Midbrain (tissue), 1 donor: ENCODE data around the gene SLCO1B1.
"Not testable (repeated sequence)": the region's sequence is repeated elsewhere in the genome, so short reads cannot be mapped to it uniquely, and the experiment has no call there.

ENCODE experiments used
- DNase-seq: peaks from one replicate; lab custom pipeline; 2025; lab: John Stamatoyannopoulos, UW

Gene SLCO1B1

GRCh38 chr12:21130998-21131397, at the start of gene SLCO1B1:
TSS of gene SLCO1B1 (plus strand) at chr12:21131194. CDS start at chr12:21141575, 10,381 bp downstream.
- DNase-seq: no peak

- not testable (repeated sequence) for DNase-seq
Measured at GRCh38 chr12:21084753-21085152, 46.2 kb upstream of the SLCO1B1 start.

GRCh38 chr12:21111732-21112131, 19.3 kb upstream of the SLCO1B1 start:
- no peak for DNase-seq

- no peak for DNase-seq
Measured at GRCh38 chr12:21113266-21113665, 17.7 kb upstream of the SLCO1B1 start.

- DNase-seq: no peak
Measured at GRCh38 chr12:21117995-21118394, 13.0 kb upstream of the SLCO1B1 start.

- DNase-seq: no peak
Measured at GRCh38 chr12:21118760-21119159, 12.2 kb upstream of the SLCO1B1 start.

- no peak for DNase-seq
Measured at GRCh38 chr12:21129351-21129750, 1.6 kb upstream of the SLCO1B1 start.

GRCh38 chr12:21129906-21130305, 1.1 kb upstream of the SLCO1B1 start:
- no peak for DNase-seq

GRCh38 chr12:21137318-21137999, 6.5 kb downstream of the SLCO1B1 start:
- not testable (repeated sequence) for DNase-seq

- no peak for DNase-seq
Measured at GRCh38 chr12:21138016-21138415, 7.0 kb downstream of the SLCO1B1 start.

- DNase-seq: no peak
Measured at GRCh38 chr12:21144309-21144708, 13.3 kb downstream of the SLCO1B1 start.

GRCh38 chr12:21149861-21150260, 18.9 kb downstream of the SLCO1B1 start:
- DNase-seq: not testable (repeated sequence)

GRCh38 chr12:21151184-21151583, 20.2 kb downstream of the SLCO1B1 start:
- no peak for DNase-seq

GRCh38 chr12:21155522-21156351, 24.7 kb downstream of the SLCO1B1 start:
- no peak for DNase-seq

- no peak for DNase-seq
Measured at GRCh38 chr12:21165048-21165447, 34.1 kb downstream of the SLCO1B1 start.

- DNase-seq: no peak
Measured at GRCh38 chr12:21169878-21170472, 39.0 kb downstream of the SLCO1B1 start.

GRCh38 chr12:21172079-21172478, 41.1 kb downstream of the SLCO1B1 start:
- DNase-seq: no peak

- DNase-seq: no peak
Measured at GRCh38 chr12:21183721-21184275, 52.8 kb downstream of the SLCO1B1 start.

- DNase-seq: no peak
Measured at GRCh38 chr12:21190016-21190415, 59.0 kb downstream of the SLCO1B1 start.

- not testable (repeated sequence) for DNase-seq
Measured at GRCh38 chr12:21214433-21214832, 83.4 kb downstream of the SLCO1B1 start.

- no peak for DNase-seq
Measured at GRCh38 chr12:21219206-21219605, 88.2 kb downstream of the SLCO1B1 start.

GRCh38 chr12:21220266-21220665, 89.3 kb downstream of the SLCO1B1 start:
- DNase-seq: no peak

GRCh38 chr12:21221072-21221471, 90.1 kb downstream of the SLCO1B1 start:
- no peak for DNase-seq
